Liver (tissue), 9 donors: ENCODE results near the gene TEX11. TPM values are rescaled to one million over a fixed set of nuclear protein-coding genes. Genes with fewer than 3 reads are reported as not detected.

Source experiments
- DNase-seq: peaks from one replicate; pipeline ENCODE4 v3.0.0-alpha.2; 2017; ENCODE audit warnings: low spot score
- H3K27ac ChIP-seq, 2 donors: one replicate each; pipeline ENCODE4 v1.7.0; 2013; ENCODE audit warnings: inconsistent platforms in 2 of 2, low read length in 2 of 2, control low read depth in 1 of 2, low read depth in 1 of 2, mild to moderate bottlenecking in 1 of 2
- H3K27me3 ChIP-seq, 4 donors: one replicate each; pipeline versions ENCODE4 v1.6.1 to v1.7.0; 2013; ENCODE audit warnings: low read length in 3 of 4, inconsistent platforms in 1 of 4, mild to moderate bottlenecking in 1 of 4, moderate library complexity in 1 of 4; ENCODE audit not compliant: control insufficient read depth in 4 of 4, insufficient read depth in 4 of 4
- H3K36me3 ChIP-seq, 4 donors: one replicate each; pipeline versions ENCODE4 v1.6.1 to v1.7.0; 2013; ENCODE audit warnings: low read length in 3 of 4, mild to moderate bottlenecking in 3 of 4, low read depth in 1 of 4, moderate library complexity in 1 of 4; ENCODE audit not compliant: control insufficient read depth in 4 of 4, insufficient read depth in 3 of 4
- H3K4me1 ChIP-seq, 4 donors: one replicate each; pipeline versions ENCODE4 v1.6.1 to v1.7.0; 2013; ENCODE audit warnings: low read length in 3 of 4, mild to moderate bottlenecking in 3 of 4, moderate library complexity in 1 of 4; ENCODE audit not compliant: control insufficient read depth in 4 of 4, insufficient read depth in 4 of 4
- H3K4me3 ChIP-seq, 3 donors: one replicate each; pipeline versions ENCODE4 v1.6.1 to v1.7.0; 2013; ENCODE audit warnings: low read length in 3 of 3, control low read depth in 1 of 3, low read depth in 1 of 3, mild to moderate bottlenecking in 1 of 3
- H3K9ac ChIP-seq, 2 donors: one replicate each; pipeline ENCODE4 v1.7.0; 2013; ENCODE audit warnings: low read length in 2 of 2, mild to moderate bottlenecking in 2 of 2, moderate library complexity in 2 of 2, control low read depth in 1 of 2, low read depth in 1 of 2
- H3K9me3 ChIP-seq, 4 donors: one replicate each; pipeline versions ENCODE4 v1.6.1 to v1.7.0; 2013; ENCODE audit warnings: low read length in 3 of 4; ENCODE audit not compliant: control insufficient read depth in 4 of 4
- EGR1 ChIP-seq, 2 donors: IDR thresholded peaks; 2 replicates each; pipeline ENCODE4 v1.6.1; 2016 to 2018; ENCODE audit warnings: antibody characterized with exemption in 2 of 2, low read depth in 2 of 2
- FOXA1 ChIP-seq: IDR thresholded peaks from 2 replicates; pipeline ENCODE4 v1.6.1; 2016; ENCODE audit warnings: antibody characterized with exemption
- FOXA2 ChIP-seq: IDR thresholded peaks from 2 replicates; pipeline ENCODE4 v1.6.1; 2016; ENCODE audit warnings: antibody characterized with exemption
- GABPA ChIP-seq, 2 donors: IDR thresholded peaks in 1 of 2; conservative IDR thresholded peaks in 1 of 2; 2 replicates each; pipeline ENCODE4 v1.6.1; 2016; ENCODE audit warnings: antibody characterized with exemption in 2 of 2, mild to moderate bottlenecking in 1 of 2, moderate library complexity in 1 of 2
- HNF4A ChIP-seq, 2 donors: conservative IDR thresholded peaks; 2 replicates each; pipeline ENCODE4 v1.6.1; 2016; ENCODE audit warnings: antibody characterized with exemption in 2 of 2, mild to moderate bottlenecking in 2 of 2
- HNF4G ChIP-seq: IDR thresholded peaks from 2 replicates; pipeline ENCODE4 v1.6.1; 2016; ENCODE audit warnings: antibody characterized with exemption
- JUND ChIP-seq, 2 donors: IDR thresholded peaks; 2 replicates each; pipeline ENCODE4 v1.6.1; 2016; ENCODE audit warnings: antibody characterized with exemption in 2 of 2
- NR2F2 ChIP-seq: IDR thresholded peaks from 2 replicates; pipeline ENCODE4 v1.6.1; 2016; ENCODE audit warnings: antibody characterized with exemption
- RAD21 ChIP-seq, 2 donors: IDR thresholded peaks; 2 replicates each; pipeline ENCODE4 v1.6.1; 2016; ENCODE audit warnings: antibody characterized with exemption in 2 of 2, mild to moderate bottlenecking in 2 of 2
- RXRA ChIP-seq, 2 donors: IDR thresholded peaks; 2 replicates each; pipeline ENCODE4 v1.6.1; 2017 to 2018; ENCODE audit warnings: antibody characterized with exemption in 2 of 2, mild to moderate bottlenecking in 1 of 2
- SP1 ChIP-seq: IDR thresholded peaks from 2 replicates; pipeline ENCODE4 v1.6.1; 2018; ENCODE audit warnings: antibody characterized with exemption, mild to moderate bottlenecking
- TAF1 ChIP-seq: conservative IDR thresholded peaks from 2 replicates; pipeline ENCODE4 v1.6.1; 2016; ENCODE audit warnings: antibody characterized with exemption, mild to moderate bottlenecking
- YY1 ChIP-seq: IDR thresholded peaks from 2 replicates; pipeline ENCODE4 v1.6.1; 2016; ENCODE audit warnings: antibody characterized with exemption, mild to moderate bottlenecking
- WGBS: extraction: QIAGEN DNeasy Blood & Tissue Kit; methylation state at CpG from one replicate; pipeline ENCODE4 v1.1.7; 2013; 5-methylcytosine and 5-hydroxymethylcytosine counted together
- polyA plus RNA-seq, 2 donors: library from polyadenylated mRNA; stranded (reverse) in 1 of 2; unstranded in 1 of 2; fragments of 200-250 nt in 1 of 2; fragments of >200 nt in 1 of 2; fragmentation: Nextera tagmentation in 1 of 2; extraction: Ambion mirVana in 1 of 2; gene quantifications; one replicate each; pipeline versions ENCODE4 v1.2.1 to v1.2.3, GENCODE V29; 2013 to 2015
- total RNA-seq, 2 donors: library from RNA; depleted of rRNA; stranded (reverse); fragments of >200 nt; gene quantifications; one replicate each; pipeline ENCODE4 v1.2.3, GENCODE V29; 2014
- TF ChIP-seq, protein P1 (sequence below): IDR thresholded peaks from 2 replicates; pipeline ENCODE4 v1.6.1; 2016; ENCODE audit warnings: antibody characterized with exemption
- TF ChIP-seq, protein P2 (sequence below): IDR thresholded peaks from 2 replicates; pipeline ENCODE4 v1.6.1; 2016; ENCODE audit warnings: antibody characterized with exemption, mild to moderate bottlenecking
- TF ChIP-seq, protein P3 (sequence below): IDR thresholded peaks from 2 replicates; pipeline ENCODE4 v1.6.1; 2016; ENCODE audit warnings: antibody characterized with exemption
- TF ChIP-seq, protein P4 (sequence below): fragments of 150-350 bp; IDR thresholded peaks from 2 replicates; pipeline ENCODE4 v1.5.1; 2017; ENCODE audit warnings: improper control_type of control experiment, low read depth, low read length; ENCODE audit not compliant: missing input control
- TF ChIP-seq, protein P5 (sequence below): IDR thresholded peaks from 2 replicates; pipeline ENCODE4 v1.6.1; 2016; ENCODE audit warnings: antibody characterized with exemption
- donor health status: healthy.
- donor health status: healthy.
- donor health status: healthy.
- donor health status: healthy.
- donor health status: healthy.

Gene TEX11
- total and polyA plus RNA-seq, 4 donors, result 0.03 to 0.14 (median 0.08) TPM; not detected in 1

DNA sequence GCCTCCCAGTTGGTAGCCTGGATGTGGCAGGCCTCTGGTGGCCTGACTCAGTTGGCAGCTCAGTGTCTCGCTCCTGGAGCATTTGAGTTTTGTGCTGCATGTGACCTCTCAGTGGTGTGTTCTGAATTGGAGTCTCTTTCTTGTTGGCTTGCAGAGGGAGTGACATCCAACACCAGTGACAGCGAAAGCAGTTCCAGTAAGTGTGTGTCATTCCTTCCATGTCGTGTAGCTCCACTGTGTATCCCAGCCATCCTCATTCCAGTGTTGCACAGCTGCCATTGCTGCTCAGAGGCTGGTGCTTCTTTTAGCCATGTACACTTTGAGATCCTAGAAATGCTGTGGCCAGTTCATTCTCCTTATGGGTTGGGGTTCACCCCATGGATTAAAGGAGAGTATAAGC is 411.5 kb downstream of the TEX11 start:
- WGBS, result 95% methylated on average over 3 of the region's 3 CpGs
- no peak overlapping the region for H3K4me3 ChIP-seq
- no peaks in the 10 kb centered on the region for H3K36me3 ChIP-seq
- H3K27ac ChIP-seq, result no peak overlapping the region
- no peak overlapping the region for H3K9ac ChIP-seq
- H3K9me3 ChIP-seq, result no peaks in the 10 kb centered on the region
- DNase-seq, result no peak
- TF ChIP-seq HNF4G (no peak), GABPA (IDR thresholded peaks at IDR 0.05 in 1 of 2, conservative IDR thresholded peaks at IDR 0.05 in 1 of 2) (no peak), SP1 (no peak), RXRA (IDR thresholded peaks at IDR 0.05) (no peak), TAF1 (no peak), JUND (IDR thresholded peaks at IDR 0.05) (no peak), YY1 (no peak), HNF4A (conservative IDR thresholded peaks at IDR 0.05) (no peak), EGR1 (IDR thresholded peaks at IDR 0.05; ENCODE audit: low read depth in 2 of 2) (no peak), RAD21 (IDR thresholded peaks at IDR 0.05) (no peak), FOXA1 (no peak), NR2F2 (no peak), FOXA2 (no peak)
- TF ChIP-seq, protein P1, sequence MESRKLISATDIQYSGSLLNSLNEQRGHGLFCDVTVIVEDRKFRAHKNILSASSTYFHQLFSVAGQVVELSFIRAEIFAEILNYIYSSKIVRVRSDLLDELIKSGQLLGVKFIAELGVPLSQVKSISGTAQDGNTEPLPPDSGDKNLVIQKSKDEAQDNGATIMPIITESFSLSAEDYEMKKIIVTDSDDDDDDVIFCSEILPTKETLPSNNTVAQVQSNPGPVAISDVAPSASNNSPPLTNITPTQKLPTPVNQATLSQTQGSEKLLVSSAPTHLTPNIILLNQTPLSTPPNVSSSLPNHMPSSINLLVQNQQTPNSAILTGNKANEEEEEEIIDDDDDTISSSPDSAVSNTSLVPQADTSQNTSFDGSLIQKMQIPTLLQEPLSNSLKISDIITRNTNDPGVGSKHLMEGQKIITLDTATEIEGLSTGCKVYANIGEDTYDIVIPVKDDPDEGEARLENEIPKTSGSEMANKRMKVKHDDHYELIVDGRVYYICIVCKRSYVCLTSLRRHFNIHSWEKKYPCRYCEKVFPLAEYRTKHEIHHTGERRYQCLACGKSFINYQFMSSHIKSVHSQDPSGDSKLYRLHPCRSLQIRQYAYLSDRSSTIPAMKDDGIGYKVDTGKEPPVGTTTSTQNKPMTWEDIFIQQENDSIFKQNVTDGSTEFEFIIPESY, result no peak
- TF ChIP-seq, protein P2, sequence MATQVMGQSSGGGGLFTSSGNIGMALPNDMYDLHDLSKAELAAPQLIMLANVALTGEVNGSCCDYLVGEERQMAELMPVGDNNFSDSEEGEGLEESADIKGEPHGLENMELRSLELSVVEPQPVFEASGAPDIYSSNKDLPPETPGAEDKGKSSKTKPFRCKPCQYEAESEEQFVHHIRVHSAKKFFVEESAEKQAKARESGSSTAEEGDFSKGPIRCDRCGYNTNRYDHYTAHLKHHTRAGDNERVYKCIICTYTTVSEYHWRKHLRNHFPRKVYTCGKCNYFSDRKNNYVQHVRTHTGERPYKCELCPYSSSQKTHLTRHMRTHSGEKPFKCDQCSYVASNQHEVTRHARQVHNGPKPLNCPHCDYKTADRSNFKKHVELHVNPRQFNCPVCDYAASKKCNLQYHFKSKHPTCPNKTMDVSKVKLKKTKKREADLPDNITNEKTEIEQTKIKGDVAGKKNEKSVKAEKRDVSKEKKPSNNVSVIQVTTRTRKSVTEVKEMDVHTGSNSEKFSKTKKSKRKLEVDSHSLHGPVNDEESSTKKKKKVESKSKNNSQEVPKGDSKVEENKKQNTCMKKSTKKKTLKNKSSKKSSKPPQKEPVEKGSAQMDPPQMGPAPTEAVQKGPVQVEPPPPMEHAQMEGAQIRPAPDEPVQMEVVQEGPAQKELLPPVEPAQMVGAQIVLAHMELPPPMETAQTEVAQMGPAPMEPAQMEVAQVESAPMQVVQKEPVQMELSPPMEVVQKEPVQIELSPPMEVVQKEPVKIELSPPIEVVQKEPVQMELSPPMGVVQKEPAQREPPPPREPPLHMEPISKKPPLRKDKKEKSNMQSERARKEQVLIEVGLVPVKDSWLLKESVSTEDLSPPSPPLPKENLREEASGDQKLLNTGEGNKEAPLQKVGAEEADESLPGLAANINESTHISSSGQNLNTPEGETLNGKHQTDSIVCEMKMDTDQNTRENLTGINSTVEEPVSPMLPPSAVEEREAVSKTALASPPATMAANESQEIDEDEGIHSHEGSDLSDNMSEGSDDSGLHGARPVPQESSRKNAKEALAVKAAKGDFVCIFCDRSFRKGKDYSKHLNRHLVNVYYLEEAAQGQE, result no peak
- TF ChIP-seq, protein P3, sequence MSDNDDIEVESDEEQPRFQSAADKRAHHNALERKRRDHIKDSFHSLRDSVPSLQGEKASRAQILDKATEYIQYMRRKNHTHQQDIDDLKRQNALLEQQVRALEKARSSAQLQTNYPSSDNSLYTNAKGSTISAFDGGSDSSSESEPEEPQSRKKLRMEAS, result no peak
- TF ChIP-seq, protein P4, sequence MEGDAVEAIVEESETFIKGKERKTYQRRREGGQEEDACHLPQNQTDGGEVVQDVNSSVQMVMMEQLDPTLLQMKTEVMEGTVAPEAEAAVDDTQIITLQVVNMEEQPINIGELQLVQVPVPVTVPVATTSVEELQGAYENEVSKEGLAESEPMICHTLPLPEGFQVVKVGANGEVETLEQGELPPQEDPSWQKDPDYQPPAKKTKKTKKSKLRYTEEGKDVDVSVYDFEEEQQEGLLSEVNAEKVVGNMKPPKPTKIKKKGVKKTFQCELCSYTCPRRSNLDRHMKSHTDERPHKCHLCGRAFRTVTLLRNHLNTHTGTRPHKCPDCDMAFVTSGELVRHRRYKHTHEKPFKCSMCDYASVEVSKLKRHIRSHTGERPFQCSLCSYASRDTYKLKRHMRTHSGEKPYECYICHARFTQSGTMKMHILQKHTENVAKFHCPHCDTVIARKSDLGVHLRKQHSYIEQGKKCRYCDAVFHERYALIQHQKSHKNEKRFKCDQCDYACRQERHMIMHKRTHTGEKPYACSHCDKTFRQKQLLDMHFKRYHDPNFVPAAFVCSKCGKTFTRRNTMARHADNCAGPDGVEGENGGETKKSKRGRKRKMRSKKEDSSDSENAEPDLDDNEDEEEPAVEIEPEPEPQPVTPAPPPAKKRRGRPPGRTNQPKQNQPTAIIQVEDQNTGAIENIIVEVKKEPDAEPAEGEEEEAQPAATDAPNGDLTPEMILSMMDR, result no peak
- TF ChIP-seq, protein P5, sequence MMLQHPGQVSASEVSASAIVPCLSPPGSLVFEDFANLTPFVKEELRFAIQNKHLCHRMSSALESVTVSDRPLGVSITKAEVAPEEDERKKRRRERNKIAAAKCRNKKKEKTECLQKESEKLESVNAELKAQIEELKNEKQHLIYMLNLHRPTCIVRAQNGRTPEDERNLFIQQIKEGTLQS, result no peak
- no peaks in the 10 kb centered on the region for H3K4me1 ChIP-seq
- no peaks in the 10 kb centered on the region for H3K27me3 ChIP-seq
